ENCODE measurements around the gene NLRP1.

GRCh38 chr17:5596421-5596820, 12.1 kb upstream of the NLRP1 start:
- TF ChIP-seq SP1 (CRISPR knock-in tag; IDR thresholded peaks at IDR 0.05) (no peak), ATF4 (CRISPR knock-in tag; IDR thresholded peaks at IDR 0.05) (no peak), GATAD2B (IDR thresholded peaks at IDR 0.05; ENCODE audit: borderline replicate concordance) (no peak)

Data from K562 (cell line).